H1 (cell line): Measurements from ENCODE around the gene PSMD6. TPM values are rescaled to one million over a fixed set of nuclear protein-coding genes. Genes with fewer than 3 reads are reported as not detected.

Source experiments
- CTCF ChIA-PET: fragments of 300-600 bp; sonication (Branson Sonifier 250); formaldehyde crosslinking; loops from one replicate; lab custom pipeline; 2021; ENCODE audit not compliant: partially characterized antibody; lab: Charles Lee
- POLR2A ChIA-PET: fragments of 300-600 bp; sonication (Branson Sonifier 250); formaldehyde crosslinking; loops from one replicate; lab custom pipeline; 2021; ENCODE audit warnings: inconsistent platforms; ENCODE audit not compliant: partially characterized antibody; lab: Charles Lee
- DNase-seq, 2 experiments: peaks; one replicate each; pipeline versions ENCODE4 v3.0.0 to v3.0.0-alpha.2; 2010 to 2022; ENCODE audit warnings: low spot score in 2 of 2, low read depth in 1 of 2, mixed read lengths in 1 of 2
- FAIRE-seq: peaks from 2 replicates; lab custom pipeline; 2011; peaks lifted over from hg19 to GRCh38; lab: Jason Lieb, UNC
- H2AFZ ChIP-seq: 2 replicates; pipeline ENCODE4 v1.8.1; 2012; ENCODE audit warnings: low read length, inconsistent platforms
- H2AK5ac ChIP-seq: 2 replicates; pipeline ENCODE4 v1.6.1; 2013; ENCODE audit warnings: low read depth, low read length
- H2BK120ac ChIP-seq: replicated peaks from 2 replicates; pipeline ENCODE3; 2013; ENCODE audit warnings: low read depth, low read length, inconsistent platforms
- H2BK12ac ChIP-seq: 2 replicates; pipeline ENCODE4 v1.6.1; 2013; ENCODE audit warnings: low read depth, low read length
- H2BK15ac ChIP-seq: 2 replicates; pipeline ENCODE4 v1.6.1; 2013; ENCODE audit warnings: low read length
- H2BK20ac ChIP-seq: 2 replicates; pipeline ENCODE4 v1.6.1; 2013; ENCODE audit warnings: low read length
- H2BK5ac ChIP-seq: 2 replicates; pipeline ENCODE4 v1.6.1; 2013; ENCODE audit warnings: low read depth, low read length
- H3K14ac ChIP-seq: 2 replicates; pipeline ENCODE4 v1.6.1; 2013; ENCODE audit warnings: inconsistent platforms; ENCODE audit not compliant: insufficient read length
- H3K18ac ChIP-seq: 2 replicates; pipeline ENCODE4 v1.6.1; 2013; ENCODE audit warnings: low read length; ENCODE audit errors: extremely low read depth
- H3K23ac ChIP-seq: 2 replicates; pipeline ENCODE4 v1.6.1; 2013; ENCODE audit warnings: inconsistent platforms; ENCODE audit not compliant: insufficient read length
- H3K23me2 ChIP-seq: 2 replicates; pipeline ENCODE4 v1.6.1; 2013; ENCODE audit warnings: low read depth, low read length
- H3K27ac ChIP-seq: 2 replicates; pipeline ENCODE4 v1.6.1; 2011; ENCODE audit warnings: low read depth, low read length, inconsistent platforms
- H3K27me3 ChIP-seq, 4 experiments: replicated peaks in 1 of 4; 1 replicate in 1 of 4; 2 replicates in 3 of 4; pipeline versions ENCODE4 v1.6.1 to v1.8.1; 2011 to 2013; ENCODE audit warnings: low read length in 3 of 4, mild to moderate bottlenecking in 3 of 4, inconsistent platforms in 2 of 4, mixed read lengths in 2 of 4, moderate library complexity in 1 of 4; ENCODE audit not compliant: control insufficient read depth in 3 of 4, insufficient read depth in 3 of 4; ENCODE audit errors: extremely low read depth in 1 of 4
- H3K36me3 ChIP-seq, 4 experiments: 2 replicates each; pipeline versions ENCODE4 v1.6.1 to v1.8.1; 2011 to 2013; ENCODE audit warnings: mild to moderate bottlenecking in 4 of 4, low read length in 3 of 4, moderate library complexity in 2 of 4, control low read depth in 1 of 4, inconsistent platforms in 1 of 4; ENCODE audit not compliant: insufficient read depth in 4 of 4, control insufficient read depth in 2 of 4
- H3K4ac ChIP-seq: replicated peaks from 2 replicates; pipeline ENCODE3; 2013; ENCODE audit warnings: low read length, low read depth, mixed read lengths, inconsistent platforms; ENCODE audit not compliant: insufficient read length
- H3K4me1 ChIP-seq, 4 experiments: replicated peaks in 1 of 4; 1 replicate in 1 of 4; 2 replicates in 3 of 4; pipeline versions ENCODE4 v1.6.1 to v1.8.1; 2011 to 2013; ENCODE audit warnings: low read length in 3 of 4, inconsistent platforms in 2 of 4, mixed read lengths in 1 of 4; ENCODE audit not compliant: insufficient read depth in 4 of 4, control insufficient read depth in 3 of 4
- H3K4me2 ChIP-seq, 2 experiments: 2 replicates each; pipeline versions ENCODE4 v1.6.1 to v1.8.1; 2011 to 2013; ENCODE audit warnings: low read depth in 2 of 2, low read length in 2 of 2, control low read depth in 1 of 2, inconsistent platforms in 1 of 2, mild to moderate bottlenecking in 1 of 2; ENCODE audit not compliant: insufficient read depth in 1 of 2
- H3K4me3 ChIP-seq, 4 experiments: fragments of 200-600, 300-600 bp in 1 of 4; sonication (generic), shearing (Covaris generic), sonication (Bioruptor Twin) in 1 of 4; 2 replicates each; pipeline versions ENCODE4 v1.5.1 to v1.8.1; 2011 to 2016; ENCODE audit warnings: low read length in 4 of 4, low read depth in 3 of 4, control low read depth in 2 of 4, inconsistent platforms in 2 of 4, mild to moderate bottlenecking in 2 of 4, mixed read lengths in 1 of 4, moderate library complexity in 1 of 4; ENCODE audit not compliant: insufficient read depth in 2 of 4; ENCODE audit errors: extremely low read depth in 1 of 4
- H3K56ac ChIP-seq: replicated peaks from 2 replicates; pipeline ENCODE3; 2013; ENCODE audit warnings: low read depth, mild to moderate bottlenecking, mixed read lengths, low read length, inconsistent platforms; ENCODE audit not compliant: insufficient read length
- H3K79me1 ChIP-seq: 2 replicates; pipeline ENCODE4 v1.6.1; 2013; ENCODE audit warnings: low read depth, low read length, control low read depth
- H3K79me2 ChIP-seq, 2 experiments: 2 replicates each; pipeline versions ENCODE4 v1.6.1 to v1.8.1; 2012 to 2013; ENCODE audit warnings: low read length in 2 of 2, mild to moderate bottlenecking in 2 of 2, inconsistent platforms in 1 of 2; ENCODE audit not compliant: insufficient read depth in 2 of 2, control insufficient read depth in 1 of 2
- H3K9ac ChIP-seq, 4 experiments: replicated peaks in 1 of 4; 1 replicate in 1 of 4; 2 replicates in 3 of 4; pipeline versions ENCODE4 v1.6.1 to v1.8.1; 2011 to 2013; ENCODE audit warnings: low read depth in 3 of 4, low read length in 3 of 4, control low read depth in 2 of 4, mild to moderate bottlenecking in 2 of 4, moderate library complexity in 2 of 4, inconsistent platforms in 1 of 4; ENCODE audit errors: extremely low read depth in 1 of 4
- H3K9me3 ChIP-seq, 2 experiments: 2 replicates each; pipeline versions ENCODE4 v1.6.1 to v1.8.1; 2012 to 2013; ENCODE audit warnings: mild to moderate bottlenecking in 2 of 2, moderate library complexity in 2 of 2, control low read depth in 1 of 2, inconsistent platforms in 1 of 2, low read depth in 1 of 2, low read length in 1 of 2, mixed read lengths in 1 of 2; ENCODE audit not compliant: insufficient read depth in 2 of 2
- H4K20me1 ChIP-seq, 2 experiments: replicated peaks in 1 of 2; 2 replicates each; pipeline versions ENCODE3 to v1.8.1; 2011 to 2013; ENCODE audit warnings: inconsistent platforms in 2 of 2, low read length in 2 of 2, mild to moderate bottlenecking in 1 of 2; ENCODE audit not compliant: insufficient read depth in 2 of 2, control insufficient read depth in 1 of 2
- H4K5ac ChIP-seq: 2 replicates; pipeline ENCODE4 v1.6.1; 2013; ENCODE audit warnings: low read length, low read depth, mixed read lengths, inconsistent platforms; ENCODE audit not compliant: insufficient read length
- H4K8ac ChIP-seq: 2 replicates; pipeline ENCODE4 v1.8.0; 2013; ENCODE audit warnings: mild to moderate bottlenecking, moderate library complexity, low read length, inconsistent platforms; ENCODE audit not compliant: insufficient read depth; ENCODE audit errors: extremely low read depth
- H4K91ac ChIP-seq: replicated peaks from 2 replicates; pipeline ENCODE3; 2013; ENCODE audit warnings: low read length, mixed read lengths, inconsistent platforms; ENCODE audit not compliant: insufficient read length
- CBX8 ChIP-seq: fragments of 300-800, 300-1000 bp; sonication (generic); IDR thresholded peaks from 2 replicates; pipeline ENCODE4 v1.7.1; 2016; ENCODE audit warnings: low read depth, low read length, borderline replicate concordance
- WGBS, 2 experiments: shearing (Covaris generic) in 1 of 2; methylation state at CpG; one replicate each; pipeline versions ENCODE4 v1.1.6 to v1.1.7; 2013 to 2015; ENCODE audit warnings: low lambda C conversion rate in 2 of 2, mixed read lengths in 2 of 2, inconsistent platforms in 1 of 2, low coverage in 1 of 2, missing lambda C conversion rate in 1 of 2; ENCODE audit not compliant: insufficient replicate concordance in 2 of 2, insufficient coverage in 1 of 2, insufficient read length in 1 of 2; ENCODE audit errors: extremely low coverage in 1 of 2, missing lambda C conversion rate in 1 of 2; 5-methylcytosine and 5-hydroxymethylcytosine counted together
- polyA plus RNA-seq, 7 experiments: library from polyadenylated mRNA; depleted of rRNA in 3 of 7; stranded (reverse) in 5 of 7; unstranded in 2 of 7; fragments of >200 nt in 5 of 7; fragments of 200-250 nt in 2 of 7; gene quantifications; 1 replicate in 5 of 7; 2 replicates in 1 of 7; 4 replicates in 1 of 7; pipeline versions ENCODE4 v1.2.1 to v1.2.3, GENCODE V29; 2011 to 2013; ENCODE audit warnings: missing spikeins in 2 of 7, mixed read lengths in 2 of 7
- total RNA-seq: library from RNA; stranded (reverse); fragmentation: NEBNext Ultra II Directional; extraction: Animal tissue kit (Norgen Biotek cat#: 25700); gene quantifications from 2 replicates; pipeline ENCODE4 v1.2.1, GENCODE V29; 2021

PSMD6 gene
- total and polyA plus RNA-seq, 2 of the 8 experiments (the other 6 are each of a cell fraction or from before 2014, with no cell fraction given), result 43.7 to 104 TPM

DNA sequence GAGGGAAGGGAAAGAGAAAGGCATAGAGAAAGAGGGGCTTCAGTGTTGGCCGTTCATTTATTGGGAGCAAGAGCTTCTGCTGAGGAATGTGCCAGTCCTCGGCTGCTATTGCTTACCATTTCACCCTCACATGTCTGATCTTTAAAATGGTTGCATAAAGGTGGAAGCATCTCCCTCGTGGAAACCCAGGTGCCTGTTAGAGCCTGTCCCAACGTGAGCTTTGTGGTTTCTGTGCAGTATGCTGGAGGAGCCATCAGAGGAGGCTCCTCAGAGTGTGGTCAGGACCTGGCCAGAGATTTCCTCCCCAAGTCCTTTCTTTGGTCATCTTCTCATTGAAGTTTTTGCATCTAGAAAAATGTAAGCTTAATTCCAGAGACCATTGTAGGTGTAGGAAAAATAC, 34.4 kb downstream of the PSMD6 start:
- Histone ChIP-seq H4K20me1 (no peaks in the 10 kb centered on the region), H3K9ac (no peak overlapping the region), H3K79me1 (no peaks in the 10 kb centered on the region), H2BK5ac (no peak overlapping the region), H3K4me3 (no peak overlapping the region), H3K4me1 (peaks cover 0 to 3% (median 0%) of the 10 kb centered on the region in 4 experiments; a peak in 1 of 7 replicates), H4K8ac (no peak overlapping the region), H3K23me2 (no peaks in the 10 kb centered on the region), H3K9me3 (no peaks in the 10 kb centered on the region), H3K18ac (no peak overlapping the region), H2AFZ (no peak overlapping the region), H2AK5ac (no peak overlapping the region), H3K27ac (no peak overlapping the region), H3K56ac (no peak overlapping the region), H2BK120ac (no peak overlapping the region), H3K23ac (no peak overlapping the region), H3K14ac (no peak overlapping the region), H3K27me3 (no peaks in the 10 kb centered on the region), H3K4ac (no peak overlapping the region), H4K91ac (no peak overlapping the region), H4K5ac (no peak overlapping the region), H3K79me2 (no peaks in the 10 kb centered on the region), H3K36me3 (peaks cover 9 to 28% (median 17%) of the 10 kb centered on the region in 4 experiments; a peak in 7 of 8 replicates), H2BK12ac (no peak overlapping the region), H3K4me2 (no peak overlapping the region), H2BK15ac (no peak overlapping the region), H2BK20ac (no peak overlapping the region)
- no peak for DNase-seq
- 86% methylated on average over 4 of the region's 4 CpGs; no CpG with 5 or more reads in 1 of the 2 experiments for WGBS, 2 experiments
- CTCF ChIA-PET, result interaction anchor here (0.7 to 10.4 kb wide), 4 partner anchors 11 to 643 kb away, joined by 3 to 115 read pairs (median 4); no protein-coding TSS in a partner anchor
- POLR2A ChIA-PET, result no interaction called here
- no peak for TF ChIP-seq CBX8
- FAIRE-seq, result no peak
